ENCODE results near the gene FGF2. TPM values are rescaled to one million over a fixed set of nuclear protein-coding genes. Genes with fewer than 3 reads are reported as not detected.

FGF2 gene
- total and polyA plus RNA-seq, 3 donors from 2014 or later = 3.0 to 4.9 (median 4.5) TPM

- 74 to 84% methylated on average over 3 of the region's 3 CpGs for WGBS, 2 donors
- no peaks in the 10 kb centered on the region for H3K36me3 ChIP-seq (ENCODE audit: low read depth, missing control alignments)
- H3K27ac ChIP-seq = no peak overlapping the region
- no peak overlapping the region for H3K4me3 ChIP-seq
- no peak for DNase-seq
- H3K4me1 ChIP-seq = no peaks in the 10 kb centered on the region
- intact Hi-C loops (cut with DNase I; ENCODE audit: low total_unique reads) = loop anchor here (10.0 kb wide), 1 partner anchor 160 kb away; no protein-coding TSS in a partner anchor
- H3K27me3 ChIP-seq = no peaks in the 10 kb centered on the region
- H3K9me3 ChIP-seq = no peaks in the 10 kb centered on the region
- TF ChIP-seq, protein P1, sequence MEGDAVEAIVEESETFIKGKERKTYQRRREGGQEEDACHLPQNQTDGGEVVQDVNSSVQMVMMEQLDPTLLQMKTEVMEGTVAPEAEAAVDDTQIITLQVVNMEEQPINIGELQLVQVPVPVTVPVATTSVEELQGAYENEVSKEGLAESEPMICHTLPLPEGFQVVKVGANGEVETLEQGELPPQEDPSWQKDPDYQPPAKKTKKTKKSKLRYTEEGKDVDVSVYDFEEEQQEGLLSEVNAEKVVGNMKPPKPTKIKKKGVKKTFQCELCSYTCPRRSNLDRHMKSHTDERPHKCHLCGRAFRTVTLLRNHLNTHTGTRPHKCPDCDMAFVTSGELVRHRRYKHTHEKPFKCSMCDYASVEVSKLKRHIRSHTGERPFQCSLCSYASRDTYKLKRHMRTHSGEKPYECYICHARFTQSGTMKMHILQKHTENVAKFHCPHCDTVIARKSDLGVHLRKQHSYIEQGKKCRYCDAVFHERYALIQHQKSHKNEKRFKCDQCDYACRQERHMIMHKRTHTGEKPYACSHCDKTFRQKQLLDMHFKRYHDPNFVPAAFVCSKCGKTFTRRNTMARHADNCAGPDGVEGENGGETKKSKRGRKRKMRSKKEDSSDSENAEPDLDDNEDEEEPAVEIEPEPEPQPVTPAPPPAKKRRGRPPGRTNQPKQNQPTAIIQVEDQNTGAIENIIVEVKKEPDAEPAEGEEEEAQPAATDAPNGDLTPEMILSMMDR (IDR thresholded peaks at IDR 0.05) = no peak
- TF ChIP-seq POLR2A (IDR thresholded peaks at IDR 0.05) = no peak
Measured at GRCh38 chr4:122914938-122915337, 88.3 kb downstream of the FGF2 start.

DNA sequence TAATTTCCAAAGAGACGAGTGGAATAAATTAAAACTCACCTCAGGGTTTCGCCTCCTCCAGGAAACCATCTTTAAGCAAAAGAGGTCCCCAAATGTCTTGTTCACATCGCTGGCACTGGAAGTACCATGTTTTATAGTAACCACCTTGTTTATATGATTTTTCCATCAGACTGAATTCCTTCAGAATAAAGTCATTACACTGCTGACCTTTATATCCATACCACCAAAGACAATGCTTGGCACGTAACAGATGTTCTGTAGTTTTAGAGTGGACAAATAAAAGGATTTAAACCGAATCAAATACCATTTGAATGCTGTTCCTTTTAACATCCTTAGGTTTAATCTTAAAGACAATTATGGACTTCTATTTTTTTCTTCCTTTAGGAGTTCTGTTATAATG, 91.1 kb downstream of the FGF2 start:
- TF ChIP-seq, protein P1 (IDR thresholded peaks at IDR 0.05) = no peak
- TF ChIP-seq POLR2A (IDR thresholded peaks at IDR 0.05) = no peak
- no peaks in the 10 kb centered on the region for H3K9me3 ChIP-seq
- no peak overlapping the region for H3K27ac ChIP-seq
- H3K36me3 ChIP-seq (ENCODE audit: low read depth, missing control alignments) = no peaks in the 10 kb centered on the region
- no peak overlapping the region for H3K4me3 ChIP-seq
- intact Hi-C loops (cut with DNase I; ENCODE audit: low total_unique reads) = loop anchor here (10.0 kb wide), 1 partner anchor 163 kb away; no protein-coding TSS in a partner anchor
- WGBS, 2 donors = 90 to 96% methylated on average over 5 of the region's 5 CpGs
- no peak for DNase-seq
- no peaks in the 10 kb centered on the region for H3K4me1 ChIP-seq
- no peaks in the 10 kb centered on the region for H3K27me3 ChIP-seq

- no peak overlapping the region for H3K4me3 ChIP-seq
- WGBS, 2 donors = 81 to 82% methylated on average over 5 of the region's 5 CpGs
- intact Hi-C loops (cut with DNase I; ENCODE audit: low total_unique reads) = no loop called here
- no peak for DNase-seq
- TF ChIP-seq, protein P1 (IDR thresholded peaks at IDR 0.05) = no peak
- TF ChIP-seq POLR2A (IDR thresholded peaks at IDR 0.05) = no peak
- H3K4me1 ChIP-seq = peaks cover 6% of the 10 kb centered on the region
- no peaks in the 10 kb centered on the region for H3K9me3 ChIP-seq
- H3K27ac ChIP-seq = no peak overlapping the region
- no peaks in the 10 kb centered on the region for H3K27me3 ChIP-seq
- H3K36me3 ChIP-seq (ENCODE audit: low read depth, missing control alignments) = no peaks in the 10 kb centered on the region
Measured at GRCh38 chr4:122920473-122920872, 93.8 kb downstream of the FGF2 start.

DNA sequence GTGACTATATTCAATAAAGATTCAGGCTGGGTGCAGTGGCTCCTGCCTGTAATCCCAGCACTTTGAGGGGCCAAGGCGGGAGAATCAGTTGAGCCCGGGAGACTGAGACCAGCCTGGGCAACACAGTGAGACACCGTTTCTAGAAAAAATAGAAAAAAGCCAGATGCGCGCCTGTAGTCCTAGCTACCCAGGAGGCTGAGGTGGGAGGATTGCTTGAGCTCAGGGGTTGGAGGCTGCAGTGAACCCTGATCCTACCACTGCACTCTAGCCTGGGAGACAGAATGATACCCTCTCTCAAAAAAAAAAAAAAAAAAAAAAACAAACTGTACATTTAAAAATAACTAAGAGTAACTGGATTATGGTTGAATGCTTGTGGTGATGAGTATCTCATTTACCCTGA, 94.7 kb downstream of the FGF2 start:
- no peaks in the 10 kb centered on the region for H3K27me3 ChIP-seq
- peak overlapping the region in 1 of 2 donors; percentile 91 for H3K4me3 ChIP-seq
- peaks cover 6% of the 10 kb centered on the region for H3K4me1 ChIP-seq
- peak overlapping the region in 1 of 2 donors; percentile 82 for H3K27ac ChIP-seq
- H3K9me3 ChIP-seq = no peaks in the 10 kb centered on the region
- WGBS, 2 donors = 65 to 74% methylated on average over 5 of the region's 5 CpGs
- intact Hi-C loops (cut with DNase I; ENCODE audit: low total_unique reads) = no loop called here
- DNase-seq = no peak
- no peaks in the 10 kb centered on the region for H3K36me3 ChIP-seq (ENCODE audit: low read depth, missing control alignments)
- TF ChIP-seq POLR2A (IDR thresholded peaks at IDR 0.05) = no peak
- TF ChIP-seq, protein P1 (IDR thresholded peaks at IDR 0.05) = no peak

Data from testis (tissue), 3 donors.